HUES64 (cell line): ENCODE results near the gene TSGA10IP.
A peak's percentile ranks its signal among the peaks of the same experiment; 100 is the strongest.

Source experiments
- H3K27ac ChIP-seq: 2 replicates; pipeline ENCODE4 v1.7.0; 2013; ENCODE audit warnings: low read depth, low read length, inconsistent platforms
- H3K27me3 ChIP-seq: 2 replicates; pipeline ENCODE4 v1.6.1; 2013; ENCODE audit warnings: mild to moderate bottlenecking, low read length; ENCODE audit not compliant: insufficient read depth
- H3K36me3 ChIP-seq: 2 replicates; pipeline ENCODE4 v1.6.1; 2013; ENCODE audit warnings: mild to moderate bottlenecking, low read length; ENCODE audit not compliant: insufficient read depth
- H3K4me1 ChIP-seq: 2 replicates; pipeline ENCODE4 v1.6.1; 2013; ENCODE audit warnings: mild to moderate bottlenecking, low read length, moderate library complexity; ENCODE audit not compliant: insufficient read depth
- H3K4me3 ChIP-seq: 2 replicates; pipeline ENCODE4 v1.5.1; 2013; ENCODE audit warnings: mild to moderate bottlenecking, low read length, moderate library complexity
- H3K9ac ChIP-seq: 2 replicates; pipeline ENCODE4 v1.6.1; 2013; ENCODE audit warnings: mild to moderate bottlenecking, low read depth, low read length
- H3K9me3 ChIP-seq: 2 replicates; pipeline ENCODE4 v1.6.1; 2013; ENCODE audit warnings: low read depth, low read length; ENCODE audit not compliant: insufficient read depth
- WGBS: fragments of 150-250, 120-280 bp; methylation state at CpG from one replicate; pipeline ENCODE4 v1.1.7; 2013; ENCODE audit warnings: missing lambda C conversion rate; 5-methylcytosine and 5-hydroxymethylcytosine counted together

Gene TSGA10IP

DNA sequence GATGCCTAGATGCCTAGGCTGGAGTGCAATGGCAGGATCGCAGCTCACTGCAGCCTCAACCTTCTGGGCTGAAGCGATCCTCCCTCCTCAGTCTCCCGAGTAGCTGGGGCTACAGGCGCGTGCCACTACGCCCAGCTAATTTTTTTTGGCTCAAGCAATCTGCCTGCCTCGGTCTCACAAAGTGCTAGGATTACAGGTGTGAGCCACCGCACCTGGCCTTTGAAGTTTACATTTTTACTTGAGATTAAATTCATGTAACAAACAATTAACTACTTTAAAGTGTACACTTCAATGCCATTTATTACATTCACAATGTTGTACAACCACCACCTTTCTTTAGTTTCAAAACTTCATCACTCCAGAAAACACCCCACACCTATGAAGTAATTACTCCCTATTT is 41.6 kb upstream of the TSGA10IP start:
- Histone ChIP-seq H3K36me3 (no peaks in the 10 kb centered on the region), H3K9ac (no peak overlapping the region), H3K4me3 (no peak overlapping the region), H3K9me3 (no peaks in the 10 kb centered on the region), H3K27ac (no peak overlapping the region), H3K27me3 (peaks cover 67% of the 10 kb centered on the region), H3K4me1 (peaks cover 8% of the 10 kb centered on the region; the same call in 1 of the 2 replicates)
- 76% methylated on average over 8 of the region's 8 CpGs for WGBS

DNA sequence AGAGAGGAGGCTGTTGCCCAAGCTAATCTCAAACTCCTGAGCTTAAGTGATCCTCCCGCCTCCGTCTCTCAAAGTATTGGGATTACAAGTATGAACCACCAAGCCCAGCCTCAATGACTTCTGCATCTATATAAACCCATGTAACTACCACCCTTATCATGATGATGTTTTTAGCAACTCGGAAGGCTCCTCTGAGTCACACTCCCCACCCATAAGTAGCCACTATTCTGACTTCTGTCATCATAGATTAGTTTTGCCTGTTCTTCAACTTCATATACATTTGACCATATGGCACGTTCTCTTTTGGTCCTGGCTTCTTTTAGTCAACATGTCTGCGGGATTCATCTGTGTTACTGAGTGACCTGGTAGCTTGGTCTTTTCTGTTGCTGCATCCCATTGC is 38.7 kb upstream of the TSGA10IP start:
- H3K4me3 ChIP-seq, result no peak overlapping the region
- no peaks in the 10 kb centered on the region for H3K9me3 ChIP-seq
- WGBS, result 89% methylated on average over 5 of the region's 5 CpGs
- H3K27ac ChIP-seq, result no peak overlapping the region
- H3K9ac ChIP-seq, result no peak overlapping the region
- peaks cover 39% of the 10 kb centered on the region for H3K27me3 ChIP-seq
- no peaks in the 10 kb centered on the region for H3K36me3 ChIP-seq
- H3K4me1 ChIP-seq, result peaks cover 8% of the 10 kb centered on the region; the same call in 1 of the 2 replicates

DNA sequence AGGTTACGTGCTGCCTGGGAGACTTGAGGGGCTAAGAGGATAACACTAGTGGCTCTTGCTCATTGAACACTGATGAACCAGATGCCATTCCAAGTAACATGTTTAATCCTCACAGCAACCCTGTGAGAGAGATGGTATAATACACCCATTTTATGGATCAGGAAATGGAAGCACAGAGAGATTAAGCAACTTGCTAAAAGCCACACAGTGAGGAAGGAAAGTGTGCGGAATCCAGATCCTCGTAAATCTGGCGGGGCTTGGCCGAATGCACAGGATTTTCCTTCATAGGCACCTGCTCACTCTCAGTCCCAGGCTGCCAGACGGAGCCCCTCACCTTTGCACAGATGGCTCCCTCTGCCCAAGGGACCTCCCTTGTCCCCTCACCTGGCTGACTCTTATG is 37.4 kb upstream of the TSGA10IP start:
- Histone ChIP-seq H3K27me3 (peaks cover 28% of the 10 kb centered on the region), H3K9ac (no peak overlapping the region), H3K27ac (no peak overlapping the region), H3K4me1 (peaks cover 7% of the 10 kb centered on the region; the same call in 1 of the 2 replicates), H3K36me3 (no peaks in the 10 kb centered on the region), H3K4me3 (no peak overlapping the region), H3K9me3 (no peaks in the 10 kb centered on the region)
- WGBS, result 91% methylated on average over 6 of the region's 6 CpGs

DNA sequence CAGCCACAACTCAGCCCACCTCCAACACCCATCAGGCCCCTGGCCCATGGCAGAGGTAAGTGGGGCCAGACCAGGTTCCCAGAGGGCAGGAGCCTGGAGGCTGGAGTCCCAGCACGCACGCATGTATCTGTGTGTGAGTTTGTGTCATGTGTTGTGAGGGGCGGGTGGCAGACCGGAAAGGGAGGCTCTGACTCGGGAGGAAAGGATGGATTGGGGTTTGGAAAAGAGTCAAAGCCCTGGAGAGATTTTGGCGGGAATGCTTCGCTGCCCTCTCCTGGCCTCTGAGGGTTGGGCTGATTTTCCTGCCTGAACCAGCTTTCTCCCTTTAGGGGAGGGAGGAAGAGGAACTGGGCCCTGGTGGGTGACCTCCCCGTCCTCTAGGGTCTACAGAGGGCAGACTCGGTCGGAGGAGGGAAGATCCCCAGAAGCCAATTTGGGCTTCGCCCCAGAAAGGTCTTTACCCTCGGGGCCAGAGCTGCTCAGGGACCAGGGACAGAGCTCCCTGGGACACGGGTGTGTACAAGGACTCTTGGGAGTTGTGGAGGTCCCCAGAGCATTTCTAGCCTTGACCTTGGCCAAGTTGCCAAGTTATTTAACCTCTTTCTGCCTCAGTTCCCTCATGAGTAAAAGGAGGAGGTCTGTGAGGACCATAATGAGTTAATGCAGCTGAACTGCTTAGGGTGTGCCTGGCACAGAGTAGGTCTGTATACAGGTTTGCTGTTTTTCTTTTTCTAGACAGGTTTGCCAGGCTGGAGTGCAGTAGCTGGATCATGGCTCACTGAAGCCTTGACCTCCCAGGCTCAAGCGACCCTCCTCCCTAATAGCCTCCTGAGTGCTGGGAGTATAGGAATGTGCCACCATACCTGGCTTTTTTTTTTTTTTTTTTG is 33.4 kb upstream of the TSGA10IP start:
- H3K27ac ChIP-seq, result no peak overlapping the region
- no peaks in the 10 kb centered on the region for H3K36me3 ChIP-seq
- H3K9ac ChIP-seq, result no peak overlapping the region
- WGBS, result 40% methylated on average over 13 of the region's 14 CpGs
- peaks cover 7% of the 10 kb centered on the region for H3K4me1 ChIP-seq
- H3K4me3 ChIP-seq, result no peak overlapping the region
- peaks cover 8% of the 10 kb centered on the region; the same call in 1 of the 2 replicates for H3K27me3 ChIP-seq
- H3K9me3 ChIP-seq, result no peaks in the 10 kb centered on the region

DNA sequence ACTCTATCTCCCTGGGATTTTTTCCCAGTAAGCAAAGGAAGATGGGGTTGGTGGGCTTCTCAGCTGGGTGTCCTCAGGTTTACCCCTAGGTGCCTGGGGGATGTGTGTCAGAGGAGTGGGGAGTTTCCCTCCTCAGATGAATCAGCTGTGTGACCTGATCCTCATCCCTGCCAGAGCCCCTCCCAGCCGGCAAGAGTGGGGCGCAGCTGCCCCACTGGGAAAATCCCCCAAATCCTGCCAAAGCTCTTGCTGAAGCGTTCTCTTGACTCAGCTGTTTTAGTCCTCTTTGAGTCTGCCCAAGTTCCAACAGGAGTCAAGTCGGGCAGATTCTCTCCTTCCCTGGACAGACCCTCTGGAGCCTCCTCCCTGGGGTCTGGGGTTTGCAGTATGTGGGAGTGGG is 32.4 kb upstream of the TSGA10IP start:
- Histone ChIP-seq H3K36me3 (no peaks in the 10 kb centered on the region), H3K4me1 (peaks cover 7% of the 10 kb centered on the region), H3K9me3 (no peaks in the 10 kb centered on the region), H3K27ac (no peak overlapping the region), H3K9ac (no peak overlapping the region), H3K27me3 (peaks cover 6% of the 10 kb centered on the region; the same call in 1 of the 2 replicates), H3K4me3 (no peak overlapping the region)
- 85% methylated on average over 4 of the region's 4 CpGs for WGBS

DNA sequence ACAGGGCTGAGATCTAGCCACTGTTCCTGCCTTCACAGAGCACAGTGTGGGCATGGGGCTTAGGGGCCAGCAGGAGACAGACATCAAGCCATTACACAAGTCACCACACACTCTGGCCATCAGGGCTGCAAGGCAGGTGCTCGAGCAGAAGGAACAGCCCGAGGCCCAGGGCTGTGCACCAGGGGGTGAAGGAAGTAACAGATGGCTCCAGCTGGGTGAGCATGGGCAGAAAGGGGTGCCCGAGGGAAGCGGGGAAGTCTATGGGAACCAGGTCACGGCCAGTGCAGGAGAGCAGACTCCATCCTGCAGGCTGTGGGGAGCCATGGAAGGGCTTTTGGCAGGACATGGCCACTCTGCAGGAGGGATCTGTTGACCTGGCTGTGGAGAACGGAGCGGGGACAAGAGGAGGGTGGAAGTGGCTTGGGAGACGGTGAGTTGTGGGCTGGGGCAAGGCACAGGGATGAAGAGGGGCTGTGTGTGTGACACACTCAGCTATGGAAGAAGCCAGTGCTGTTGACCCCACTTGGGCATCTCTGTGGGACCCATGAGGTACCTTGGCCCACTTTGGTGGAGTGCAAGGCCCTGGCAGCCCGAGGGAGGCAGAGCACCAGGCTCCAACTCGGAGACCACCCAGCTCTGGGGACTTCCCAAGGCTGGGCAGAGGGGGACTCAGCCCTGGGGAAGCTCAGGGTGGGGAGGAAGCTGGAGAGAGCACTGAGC is 30.0 kb upstream of the TSGA10IP start:
- H3K36me3 ChIP-seq, result no peaks in the 10 kb centered on the region
- H3K4me3 ChIP-seq, result peak overlapping the region; percentile 22; the same call in 1 of the 2 replicates
- H3K4me1 ChIP-seq, result peaks cover 7% of the 10 kb centered on the region
- no peaks in the 10 kb centered on the region for H3K27me3 ChIP-seq
- peak overlapping the region; percentile 37; the same call in 1 of the 2 replicates for H3K27ac ChIP-seq
- no peaks in the 10 kb centered on the region for H3K9me3 ChIP-seq
- WGBS, result 67% methylated on average over 10 of the region's 10 CpGs
- H3K9ac ChIP-seq, result peak overlapping the region; percentile 7; the same call in 1 of the 2 replicates

DNA sequence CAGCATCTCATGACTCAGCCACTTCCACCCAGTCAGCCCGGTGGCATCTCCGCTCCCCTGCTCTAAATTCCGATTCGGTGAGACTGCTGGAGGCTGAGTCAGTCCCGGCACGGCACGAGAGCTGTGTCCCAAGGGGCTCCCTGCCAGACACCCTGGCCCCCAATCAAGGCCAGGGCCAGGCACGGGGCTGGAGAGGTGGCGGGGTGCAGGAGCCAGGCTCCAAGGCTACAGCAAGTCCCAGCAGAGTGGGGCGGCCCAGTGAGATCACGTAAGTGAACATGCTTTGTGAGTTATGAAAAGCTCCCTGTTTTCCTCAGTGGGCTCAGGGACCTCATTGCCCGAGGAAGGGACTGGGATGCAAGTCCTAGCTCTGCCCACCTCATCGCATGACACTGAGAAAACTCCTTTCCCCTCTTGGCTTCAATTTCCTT is 29.4 kb upstream of the TSGA10IP start:
- peak overlapping the region; percentile 22; the same call in 1 of the 2 replicates for H3K4me3 ChIP-seq
- H3K9me3 ChIP-seq, result no peaks in the 10 kb centered on the region
- peaks cover 7% of the 10 kb centered on the region for H3K4me1 ChIP-seq
- H3K9ac ChIP-seq, result 0 out of 2 replicates have a peak overlapping the region, but pooled peaks have one; percentile 49
- no peaks in the 10 kb centered on the region for H3K27me3 ChIP-seq
- H3K36me3 ChIP-seq, result no peaks in the 10 kb centered on the region
- WGBS, result 45% methylated on average over 13 of the region's 13 CpGs
- H3K27ac ChIP-seq, result peak overlapping the region; percentile 80

DNA sequence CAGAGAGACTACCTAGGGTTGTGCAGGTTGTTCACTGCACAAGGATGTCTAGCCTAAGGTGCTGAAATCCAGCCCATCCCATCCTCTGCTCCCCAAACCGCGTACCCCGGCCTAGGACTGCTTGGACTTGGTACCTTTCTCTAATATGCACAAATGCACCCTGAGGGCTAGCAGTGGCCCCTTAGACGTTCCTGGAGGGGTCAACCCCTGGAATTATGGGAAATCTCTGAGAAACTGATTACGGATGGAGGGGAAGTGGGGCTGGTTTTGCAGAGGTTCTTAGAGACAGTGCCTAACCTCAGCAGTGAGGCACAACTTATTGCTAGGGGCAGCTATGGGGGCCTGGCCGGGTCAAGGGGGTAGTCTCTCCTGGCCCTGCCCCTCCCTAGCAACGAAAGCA is 28.9 kb upstream of the TSGA10IP start:
- 0 out of 2 replicates have a peak overlapping the region, but pooled peaks have one; percentile 49 for H3K9ac ChIP-seq
- WGBS, result 83% methylated on average over 7 of the region's 7 CpGs
- peak overlapping the region; percentile 80 for H3K27ac ChIP-seq

DNA sequence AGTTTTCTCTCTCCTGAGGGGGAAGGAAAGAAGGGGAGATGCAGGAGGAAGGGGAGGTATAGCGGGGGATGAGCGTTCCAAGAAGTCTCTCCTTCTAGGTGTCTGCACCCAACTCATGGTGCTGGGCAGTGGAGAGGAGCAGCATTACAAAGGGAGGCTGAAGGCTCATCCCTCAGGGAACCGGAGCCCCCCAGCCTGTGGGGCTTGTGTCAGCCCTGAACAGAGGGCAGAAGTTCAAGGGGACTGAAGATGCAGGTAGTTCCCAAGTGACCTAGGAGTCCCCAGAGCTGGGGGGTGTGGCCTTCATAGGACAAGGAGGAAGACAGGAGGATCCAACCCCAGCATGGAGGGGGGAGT is 28.2 kb upstream of the TSGA10IP start:
- 93% methylated on average over 3 of the region's 3 CpGs for WGBS
- no peak overlapping the region for H3K4me3 ChIP-seq
- no peaks in the 10 kb centered on the region for H3K27me3 ChIP-seq
- no peaks in the 10 kb centered on the region for H3K9me3 ChIP-seq
- no peak overlapping the region for H3K9ac ChIP-seq
- H3K4me1 ChIP-seq, result peaks cover 7% of the 10 kb centered on the region
- no peaks in the 10 kb centered on the region for H3K36me3 ChIP-seq
- H3K27ac ChIP-seq, result no peak overlapping the region

More for the DNA sequence above, 28.9 kb upstream of the TSGA10IP start:
- no peaks in the 10 kb centered on the region for H3K27me3 ChIP-seq
- H3K4me1 ChIP-seq, result peaks cover 7% of the 10 kb centered on the region
- no peaks in the 10 kb centered on the region for H3K9me3 ChIP-seq
- no peaks in the 10 kb centered on the region for H3K36me3 ChIP-seq
- H3K4me3 ChIP-seq, result no peak overlapping the region

DNA sequence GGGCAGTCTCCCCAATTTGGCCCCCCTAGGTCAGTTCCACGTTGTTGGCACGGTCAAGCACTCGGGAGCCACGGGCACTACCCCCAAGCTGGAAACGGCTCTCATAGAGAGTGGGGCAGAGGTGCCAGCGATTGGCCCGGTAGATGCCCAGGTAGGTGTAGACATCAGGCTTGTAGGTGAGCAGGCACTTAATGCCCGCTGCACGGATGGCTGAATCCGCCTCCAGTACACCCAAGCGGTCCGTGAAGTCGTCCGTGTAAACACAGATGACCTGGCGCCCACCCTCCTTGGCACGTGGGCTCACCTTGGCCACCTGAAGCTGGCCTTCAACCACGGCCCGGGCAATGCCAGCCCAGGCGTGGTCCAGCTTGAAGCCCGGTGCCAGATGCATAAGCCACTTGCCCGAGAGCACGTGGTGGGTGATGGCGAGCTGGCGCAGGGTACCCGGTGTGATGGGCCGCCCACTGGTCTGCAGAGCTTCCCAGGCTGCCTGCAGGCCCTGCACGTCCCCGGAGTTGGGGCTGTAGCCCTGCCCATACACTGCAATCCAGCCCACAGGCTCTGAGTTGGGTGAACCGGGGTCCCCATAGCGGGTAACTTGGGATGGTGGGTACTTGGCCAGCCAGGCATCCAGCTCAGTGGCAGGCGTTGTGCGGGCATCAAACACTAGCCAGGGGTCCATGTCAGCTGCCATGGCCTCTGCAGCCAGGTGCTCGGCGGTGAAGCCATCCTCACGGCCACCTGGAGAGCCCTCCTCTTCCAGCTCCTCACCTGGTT is 27.7 kb upstream of the TSGA10IP start:
- WGBS, result 93% methylated on average over 35 of the region's 35 CpGs
- Histone ChIP-seq H3K27me3 (no peaks in the 10 kb centered on the region), H3K27ac (no peak overlapping the region), H3K9me3 (no peaks in the 10 kb centered on the region), H3K4me3 (peak overlapping the region; percentile 100), H3K9ac (peak overlapping the region; percentile 97), H3K4me1 (peaks cover 7% of the 10 kb centered on the region), H3K36me3 (peaks cover 3% of the 10 kb centered on the region; the same call in 1 of the 2 replicates)
